Inflammatory macrophage (primary cell): ENCODE data around the gene SLC25A10.
"Not testable (repeated sequence)": the region's sequence is repeated elsewhere in the genome, so short reads cannot be mapped to it uniquely, and the experiment has no call there.

ENCODE experiments used
- DNase-seq, 2 donors: peaks; one replicate each; pipeline ENCODE4 v3.0.0-alpha.2; 2020 to 2022

SLC25A10 gene

DNA sequence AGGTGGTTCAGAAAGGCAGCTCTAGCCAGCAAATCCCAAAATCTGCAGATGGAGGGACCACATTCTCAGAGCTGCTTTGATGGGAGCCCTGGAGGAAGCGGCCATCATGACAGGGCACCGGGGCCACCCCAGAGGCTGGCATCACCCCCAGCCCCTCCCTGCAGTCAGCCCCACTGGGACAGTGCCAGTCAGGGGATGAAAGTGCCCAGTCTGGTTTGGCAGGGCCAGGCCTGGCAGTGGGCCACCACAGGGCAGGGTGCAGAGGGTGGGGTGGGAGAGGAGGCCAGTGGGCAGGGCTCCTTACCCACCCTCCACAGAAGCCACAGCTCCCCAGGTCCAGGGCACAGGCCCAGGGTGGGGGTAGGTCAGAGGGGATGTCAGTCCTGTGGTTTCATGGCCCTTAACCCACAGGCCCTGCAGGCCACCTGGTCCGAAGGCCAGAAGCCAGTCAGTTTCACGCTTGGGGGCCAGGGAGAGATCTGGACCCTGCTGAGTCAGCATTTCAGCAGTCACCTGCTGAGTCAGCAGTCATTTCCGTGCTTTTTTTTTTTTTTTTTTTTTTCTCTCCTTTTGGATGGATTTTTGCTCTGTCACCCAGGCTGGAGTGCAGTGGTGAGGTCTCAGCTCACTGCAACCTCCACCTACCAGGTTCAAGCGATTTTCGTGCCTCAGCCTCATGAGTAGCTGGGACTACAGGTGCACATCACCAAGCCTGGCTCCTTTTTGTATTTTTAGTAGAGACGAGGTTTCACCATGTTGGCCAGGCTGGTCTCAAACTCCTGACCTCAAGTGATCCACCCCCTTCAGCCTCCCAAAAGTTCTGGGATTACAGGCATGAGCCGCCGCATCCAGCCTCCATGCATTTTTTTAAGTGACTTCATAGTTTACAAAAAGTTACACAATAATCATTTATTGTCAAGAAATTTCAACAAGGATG is 10.4 kb downstream of the SLC25A10 start:
- no peak for DNase-seq

DNA sequence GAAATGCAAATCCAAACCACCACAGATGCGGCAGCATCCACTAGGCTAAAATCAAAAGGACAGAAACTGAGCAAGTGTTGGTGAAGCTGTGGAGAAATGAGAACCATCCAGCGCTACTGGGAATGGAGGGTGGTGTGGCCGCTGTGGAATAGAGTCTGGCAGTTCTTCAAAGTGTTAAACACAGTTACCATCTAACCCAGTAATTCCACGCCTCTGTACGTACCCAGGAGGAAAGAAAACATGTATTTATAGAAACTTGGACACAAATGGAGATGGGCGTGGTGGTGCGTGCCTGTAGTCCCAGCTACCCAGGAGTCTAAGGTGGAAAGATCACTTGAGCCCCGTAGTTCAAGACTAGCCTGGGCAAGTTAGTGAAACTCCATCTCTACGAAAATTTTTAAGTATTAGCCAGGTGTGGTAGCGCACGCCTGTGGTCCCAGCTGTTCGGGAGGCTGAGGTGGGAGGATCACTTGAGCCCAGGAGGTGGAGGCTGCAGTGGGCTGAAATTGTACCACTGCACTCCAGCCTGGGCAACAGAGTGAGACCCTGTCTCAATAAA is 11.6 kb downstream of the SLC25A10 start:
- no peak for DNase-seq

DNA sequence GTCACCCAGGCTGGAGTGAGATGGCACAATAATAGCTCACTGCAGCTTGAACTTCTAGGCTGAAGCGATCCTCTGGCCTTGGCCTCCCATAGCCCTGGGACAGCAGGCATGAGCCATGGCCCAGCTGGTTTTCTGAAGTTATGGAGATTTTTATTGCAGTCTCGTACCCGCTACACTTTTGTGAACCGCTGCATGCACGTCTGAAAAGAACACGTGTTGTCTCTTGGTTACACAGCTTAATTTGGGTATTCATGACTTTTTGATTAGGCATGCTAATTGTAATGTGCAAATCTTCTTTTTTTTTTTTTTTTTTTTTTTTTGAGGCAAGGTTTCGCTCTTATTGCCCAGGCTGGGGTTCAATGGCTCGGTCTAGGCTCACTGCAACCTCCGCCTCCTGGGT is 13.4 kb downstream of the SLC25A10 start:
- no peak for DNase-seq

GRCh38 chr17:81726004-81726403 is 13.9 kb downstream of the SLC25A10 start:
- no peak for DNase-seq

GRCh38 chr17:81727324-81728031 is 15.4 kb downstream of the SLC25A10 start:
- no peak for DNase-seq

- peak; percentile 76 to 80 for DNase-seq
These were observed 21.7 kb downstream of the SLC25A10 start for GRCh38 chr17:81733507-81734404.

GRCh38 chr17:81734405-81735263 is 22.6 kb downstream of the SLC25A10 start:
- no peak for DNase-seq

- DNase-seq = peak; percentile 93 to 95
These were observed 23.4 kb downstream of the SLC25A10 start for GRCh38 chr17:81735264-81736102.

DNA sequence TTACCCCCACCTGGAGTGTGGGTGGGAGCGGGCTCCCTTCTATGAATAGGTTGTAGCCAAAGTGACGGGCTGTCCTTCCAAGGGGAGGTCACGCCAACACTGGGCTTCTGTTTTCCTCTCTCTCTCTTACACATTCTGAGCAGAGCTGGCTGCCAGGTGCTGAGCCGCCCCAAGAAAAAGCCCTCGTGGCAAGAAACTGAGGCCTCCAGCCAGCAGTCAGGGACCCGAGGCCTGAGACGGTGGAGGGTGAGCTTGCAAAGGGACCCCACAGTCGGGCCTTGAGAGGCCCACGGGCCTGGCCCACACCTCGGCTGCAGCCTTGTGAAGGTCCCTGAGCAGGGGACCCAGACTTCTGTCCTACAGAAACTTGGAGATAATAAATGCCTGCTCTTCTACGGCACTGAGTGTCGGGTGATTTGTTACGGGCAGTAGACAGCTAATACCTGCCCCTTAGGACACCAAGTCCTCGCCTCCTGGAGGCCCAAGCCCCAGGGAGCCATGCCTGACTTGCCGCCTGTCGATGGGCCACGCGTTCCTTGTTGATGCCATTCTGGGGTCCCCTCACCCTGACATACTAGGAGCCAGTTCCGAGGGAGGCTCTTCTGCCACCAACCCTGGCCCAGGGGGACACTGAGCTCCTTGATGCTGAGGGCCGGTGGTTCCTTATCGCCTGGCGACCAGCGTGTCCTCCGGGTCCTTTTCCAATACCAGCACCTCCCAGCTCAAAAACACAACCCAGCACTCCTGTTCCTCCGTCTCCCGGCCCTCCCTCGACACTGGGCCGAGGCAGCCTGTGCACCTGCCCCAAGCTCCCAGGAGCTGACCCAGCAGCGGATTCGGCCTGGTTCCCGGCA is 26.1 kb downstream of the SLC25A10 start:
- DNase-seq = no peak

GRCh38 chr17:81738801-81739393 is 26.8 kb downstream of the SLC25A10 start:
- DNase-seq = no peak

DNA sequence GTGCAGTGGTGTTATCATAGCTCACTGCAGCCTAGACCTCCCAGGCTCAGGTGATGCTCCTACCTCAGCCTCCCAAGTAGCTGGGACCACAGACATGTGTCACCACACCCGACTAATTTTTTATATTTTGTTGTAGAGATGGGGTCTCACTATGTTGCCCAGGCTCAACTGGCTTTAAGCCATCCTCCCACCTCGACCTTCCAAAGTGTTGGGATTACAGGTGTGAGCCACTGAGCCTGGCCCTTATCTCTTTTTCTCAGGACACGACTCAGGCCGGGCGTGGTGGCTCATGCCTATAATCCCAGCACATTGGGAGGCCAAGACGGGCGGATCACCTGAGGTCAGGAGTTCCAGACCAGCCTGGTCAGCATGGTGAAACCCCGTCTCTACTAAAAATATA is 27.5 kb downstream of the SLC25A10 start:
- DNase-seq = not testable (repeated sequence)

GRCh38 chr17:81740395-81740961 is 28.4 kb downstream of the SLC25A10 start:
- peak in 1 of 2 donors; percentile 11 for DNase-seq

DNA sequence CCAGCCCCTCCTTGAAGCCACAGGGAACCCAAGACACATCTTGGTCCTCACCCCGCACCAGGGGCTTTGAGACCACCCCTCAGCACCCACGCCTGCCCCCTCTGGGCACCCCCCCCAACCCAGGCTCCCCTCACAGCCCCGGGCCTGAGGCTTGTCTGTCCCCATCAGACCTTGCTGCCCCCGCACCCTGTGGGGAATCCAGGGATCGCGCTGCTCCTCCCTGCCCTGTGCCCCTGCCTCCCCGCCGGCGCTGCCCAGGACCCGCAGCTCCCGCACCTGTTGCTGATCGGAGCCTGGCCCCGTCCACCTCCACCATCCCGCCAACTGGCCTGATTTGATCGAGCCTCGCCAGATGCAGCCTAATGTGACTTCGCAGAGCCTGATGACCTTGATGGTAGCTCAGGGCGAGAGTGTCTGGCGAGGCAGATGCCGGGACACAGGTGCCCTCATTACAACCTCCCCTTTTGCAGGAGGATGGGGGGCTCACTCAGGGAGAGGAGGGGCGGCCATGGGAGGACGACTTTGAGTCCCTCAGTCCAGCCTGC is 29.0 kb downstream of the SLC25A10 start:
- DNase-seq = no peak

- DNase-seq = no peak
These were observed 29.7 kb downstream of the SLC25A10 start for GRCh38 chr17:81741594-81742452.
